ENCODE results near the gene GAK. TPM values are rescaled to one million over a fixed set of nuclear protein-coding genes. Genes with fewer than 3 reads are reported as not detected.

Gene GAK
- total RNA-seq, 1 experiment from 2014 or later = 86.6 TPM

DNA sequence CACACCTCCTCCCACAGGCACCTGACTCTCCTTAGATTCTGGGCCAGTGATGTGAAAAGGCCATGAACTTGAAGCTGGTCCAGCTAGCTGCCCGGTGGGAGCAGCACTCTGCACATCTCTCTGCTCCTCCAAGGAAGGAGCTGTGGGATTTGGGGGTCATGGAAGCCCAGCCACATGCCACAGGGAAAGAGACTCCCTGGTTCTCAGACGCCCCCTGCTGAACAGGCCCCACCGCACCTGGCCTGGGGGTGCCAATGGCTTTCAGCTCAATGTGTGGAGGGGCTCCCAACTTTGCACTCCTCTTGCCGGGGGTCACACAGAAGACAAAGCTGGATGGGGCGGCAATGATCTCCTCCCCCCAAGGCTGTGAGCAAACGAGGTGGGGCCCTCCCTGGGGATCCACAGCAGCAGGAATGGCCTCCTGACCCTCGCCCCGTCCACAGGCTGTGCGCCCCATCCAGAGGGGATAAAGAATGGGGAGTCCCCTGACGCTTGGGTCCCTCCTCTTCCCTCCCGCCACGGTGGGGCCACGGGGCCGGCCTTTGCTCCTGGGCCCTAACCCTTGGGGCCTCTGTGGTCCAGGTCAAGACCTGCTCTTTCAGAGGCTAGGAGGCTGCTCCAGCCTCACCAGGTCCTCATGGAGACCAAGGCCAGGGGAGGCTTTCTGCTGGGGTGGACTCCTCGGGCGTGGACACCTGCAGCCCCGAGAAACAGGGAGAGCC lies 51.3 kb downstream of the GAK start:
- H3K4me1 ChIP-seq (ENCODE audit: control insufficient read depth, insufficient read depth, low read length) = no peaks in the 10 kb centered on the region
- no peak overlapping the region for H3K4me3 ChIP-seq (ENCODE audit: low read depth in 2 of 2, low read length in 2 of 2)
- no TSS peak for BruUV-seq (replicated peaks)
- DNase-seq (ENCODE audit: low read depth, low spot score) (no peak), ATAC-seq (no peak)
- H3K27ac ChIP-seq (ENCODE audit: low read length) = no peak overlapping the region
- intact Hi-C loops (cut with micrococcal nuclease; ENCODE audit: unreplicated experiment) = no loop called here
- no peaks in the 10 kb centered on the region for H3K27me3 ChIP-seq (ENCODE audit: control insufficient read depth, insufficient read depth, low read length)
- ChIA-PET POLR2A (no interaction called here), CTCF (no interaction called here)
- H3K9me3 ChIP-seq (ENCODE audit: control insufficient read depth, insufficient read depth, low read depth, low read length) = no peaks in the 10 kb centered on the region
- TF ChIP-seq, protein P1, sequence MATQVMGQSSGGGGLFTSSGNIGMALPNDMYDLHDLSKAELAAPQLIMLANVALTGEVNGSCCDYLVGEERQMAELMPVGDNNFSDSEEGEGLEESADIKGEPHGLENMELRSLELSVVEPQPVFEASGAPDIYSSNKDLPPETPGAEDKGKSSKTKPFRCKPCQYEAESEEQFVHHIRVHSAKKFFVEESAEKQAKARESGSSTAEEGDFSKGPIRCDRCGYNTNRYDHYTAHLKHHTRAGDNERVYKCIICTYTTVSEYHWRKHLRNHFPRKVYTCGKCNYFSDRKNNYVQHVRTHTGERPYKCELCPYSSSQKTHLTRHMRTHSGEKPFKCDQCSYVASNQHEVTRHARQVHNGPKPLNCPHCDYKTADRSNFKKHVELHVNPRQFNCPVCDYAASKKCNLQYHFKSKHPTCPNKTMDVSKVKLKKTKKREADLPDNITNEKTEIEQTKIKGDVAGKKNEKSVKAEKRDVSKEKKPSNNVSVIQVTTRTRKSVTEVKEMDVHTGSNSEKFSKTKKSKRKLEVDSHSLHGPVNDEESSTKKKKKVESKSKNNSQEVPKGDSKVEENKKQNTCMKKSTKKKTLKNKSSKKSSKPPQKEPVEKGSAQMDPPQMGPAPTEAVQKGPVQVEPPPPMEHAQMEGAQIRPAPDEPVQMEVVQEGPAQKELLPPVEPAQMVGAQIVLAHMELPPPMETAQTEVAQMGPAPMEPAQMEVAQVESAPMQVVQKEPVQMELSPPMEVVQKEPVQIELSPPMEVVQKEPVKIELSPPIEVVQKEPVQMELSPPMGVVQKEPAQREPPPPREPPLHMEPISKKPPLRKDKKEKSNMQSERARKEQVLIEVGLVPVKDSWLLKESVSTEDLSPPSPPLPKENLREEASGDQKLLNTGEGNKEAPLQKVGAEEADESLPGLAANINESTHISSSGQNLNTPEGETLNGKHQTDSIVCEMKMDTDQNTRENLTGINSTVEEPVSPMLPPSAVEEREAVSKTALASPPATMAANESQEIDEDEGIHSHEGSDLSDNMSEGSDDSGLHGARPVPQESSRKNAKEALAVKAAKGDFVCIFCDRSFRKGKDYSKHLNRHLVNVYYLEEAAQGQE (IDR thresholded peaks at IDR 0.05; ENCODE audit: insufficient read depth in 1 of 2, low read depth in 2 of 2, low read length in 1 of 2) = no peak
- TF ChIP-seq, protein P2, sequence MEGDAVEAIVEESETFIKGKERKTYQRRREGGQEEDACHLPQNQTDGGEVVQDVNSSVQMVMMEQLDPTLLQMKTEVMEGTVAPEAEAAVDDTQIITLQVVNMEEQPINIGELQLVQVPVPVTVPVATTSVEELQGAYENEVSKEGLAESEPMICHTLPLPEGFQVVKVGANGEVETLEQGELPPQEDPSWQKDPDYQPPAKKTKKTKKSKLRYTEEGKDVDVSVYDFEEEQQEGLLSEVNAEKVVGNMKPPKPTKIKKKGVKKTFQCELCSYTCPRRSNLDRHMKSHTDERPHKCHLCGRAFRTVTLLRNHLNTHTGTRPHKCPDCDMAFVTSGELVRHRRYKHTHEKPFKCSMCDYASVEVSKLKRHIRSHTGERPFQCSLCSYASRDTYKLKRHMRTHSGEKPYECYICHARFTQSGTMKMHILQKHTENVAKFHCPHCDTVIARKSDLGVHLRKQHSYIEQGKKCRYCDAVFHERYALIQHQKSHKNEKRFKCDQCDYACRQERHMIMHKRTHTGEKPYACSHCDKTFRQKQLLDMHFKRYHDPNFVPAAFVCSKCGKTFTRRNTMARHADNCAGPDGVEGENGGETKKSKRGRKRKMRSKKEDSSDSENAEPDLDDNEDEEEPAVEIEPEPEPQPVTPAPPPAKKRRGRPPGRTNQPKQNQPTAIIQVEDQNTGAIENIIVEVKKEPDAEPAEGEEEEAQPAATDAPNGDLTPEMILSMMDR (IDR thresholded peaks at IDR 0.05) = no peak
- TF ChIP-seq POLR2AphosphoS5 (IDR thresholded peaks at IDR 0.05; ENCODE audit: low read depth, low read length) (no peak), TCF7L2 (IDR thresholded peaks at IDR 0.05; ENCODE audit: low read depth, low read length) (no peak)
- in situ Hi-C loops (cut with HindIII; ENCODE audit: low pct_unique_long_range_greater_than_20kb, low sequenced_read_pairs) = no loop called here
- no peaks in the 10 kb centered on the region for H3K36me3 ChIP-seq (ENCODE audit: control insufficient read depth, insufficient read depth, low read length)

DNA sequence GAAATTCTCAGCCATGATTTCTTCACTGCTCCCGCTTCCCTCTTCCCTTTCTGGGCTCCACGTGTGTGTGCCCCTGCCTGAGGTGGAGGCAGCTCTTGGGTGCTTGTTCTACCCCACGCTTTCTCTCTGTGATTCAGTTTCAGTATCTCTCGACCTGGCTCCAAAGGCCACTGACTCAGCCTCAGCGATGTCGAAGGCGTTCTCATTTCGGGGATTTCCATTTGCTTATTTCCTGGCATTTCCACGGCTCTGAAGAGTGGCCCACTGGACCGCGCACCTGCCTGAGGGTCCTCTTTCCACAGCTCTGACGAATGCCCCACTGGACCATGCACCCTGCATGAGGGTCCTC lies 52.4 kb downstream of the GAK start:
- no peaks in the 10 kb centered on the region for H3K9me3 ChIP-seq (ENCODE audit: control insufficient read depth, insufficient read depth, low read depth, low read length)
- intact Hi-C loops (cut with micrococcal nuclease; ENCODE audit: unreplicated experiment) (no loop called here), in situ Hi-C loops (cut with HindIII; ENCODE audit: low pct_unique_long_range_greater_than_20kb, low sequenced_read_pairs) (no loop called here)
- BruUV-seq (replicated peaks) = no TSS peak
- ATAC-seq (no peak), DNase-seq (ENCODE audit: low read depth, low spot score) (no peak)
- H3K27ac ChIP-seq (ENCODE audit: low read length) = no peak overlapping the region
- ChIA-PET POLR2A (no interaction called here), CTCF (no interaction called here)
- H3K27me3 ChIP-seq (ENCODE audit: control insufficient read depth, insufficient read depth, low read length) = no peaks in the 10 kb centered on the region
- no peaks in the 10 kb centered on the region for H3K4me1 ChIP-seq (ENCODE audit: control insufficient read depth, insufficient read depth, low read length)
- no peak overlapping the region for H3K4me3 ChIP-seq (ENCODE audit: low read depth in 2 of 2, low read length in 2 of 2)
- no peak for TF ChIP-seq SIN3A (IDR thresholded peaks at IDR 0.05; ENCODE audit: borderline replicate concordance, insufficient read depth, low read depth, low read length)
- TF ChIP-seq, protein P2 (IDR thresholded peaks at IDR 0.05) = no peak
- no peak for TF ChIP-seq POLR2AphosphoS5 (IDR thresholded peaks at IDR 0.05; ENCODE audit: low read depth, low read length)
- H3K36me3 ChIP-seq (ENCODE audit: control insufficient read depth, insufficient read depth, low read length) = no peaks in the 10 kb centered on the region

All from Panc1 (cell line).